GM11168 (cell line): Measurements from ENCODE around the gene HABP2.

ENCODE experiments used
- in situ Hi-C: fragments of 300-500 bp; cut with MboI; formaldehyde crosslinking; loops from one replicate; pipeline ENCODE4 v1.12.0; 2022; ENCODE audit warnings: low sequenced_read_pairs; ENCODE audit not compliant: unreplicated experiment

Gene HABP2

GRCh38 chr10:113524539-113525490 lies 28.0 kb upstream of the HABP2 start:
- in situ Hi-C loops, result no loop called here

DNA sequence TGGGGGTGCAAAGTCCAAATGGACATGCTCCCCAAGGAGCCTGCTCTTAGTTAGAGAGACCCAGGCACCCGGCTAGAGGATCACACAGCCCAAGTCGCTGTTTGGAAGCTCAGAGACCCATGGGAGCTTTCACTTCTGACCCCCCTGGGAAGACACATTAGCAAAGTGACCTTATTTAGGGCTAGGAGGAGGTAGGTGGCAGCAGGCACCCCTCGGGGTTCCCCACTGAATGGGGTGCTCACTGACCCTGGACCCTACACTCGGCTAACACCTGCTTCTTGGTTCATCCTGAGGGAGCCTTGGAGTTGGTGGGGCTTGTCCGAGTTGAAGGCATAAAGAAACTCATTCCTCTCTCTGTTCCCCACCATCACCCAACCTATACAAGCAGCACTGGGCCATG lies 27.1 kb upstream of the HABP2 start:
- in situ Hi-C loops, result no loop called here

DNA sequence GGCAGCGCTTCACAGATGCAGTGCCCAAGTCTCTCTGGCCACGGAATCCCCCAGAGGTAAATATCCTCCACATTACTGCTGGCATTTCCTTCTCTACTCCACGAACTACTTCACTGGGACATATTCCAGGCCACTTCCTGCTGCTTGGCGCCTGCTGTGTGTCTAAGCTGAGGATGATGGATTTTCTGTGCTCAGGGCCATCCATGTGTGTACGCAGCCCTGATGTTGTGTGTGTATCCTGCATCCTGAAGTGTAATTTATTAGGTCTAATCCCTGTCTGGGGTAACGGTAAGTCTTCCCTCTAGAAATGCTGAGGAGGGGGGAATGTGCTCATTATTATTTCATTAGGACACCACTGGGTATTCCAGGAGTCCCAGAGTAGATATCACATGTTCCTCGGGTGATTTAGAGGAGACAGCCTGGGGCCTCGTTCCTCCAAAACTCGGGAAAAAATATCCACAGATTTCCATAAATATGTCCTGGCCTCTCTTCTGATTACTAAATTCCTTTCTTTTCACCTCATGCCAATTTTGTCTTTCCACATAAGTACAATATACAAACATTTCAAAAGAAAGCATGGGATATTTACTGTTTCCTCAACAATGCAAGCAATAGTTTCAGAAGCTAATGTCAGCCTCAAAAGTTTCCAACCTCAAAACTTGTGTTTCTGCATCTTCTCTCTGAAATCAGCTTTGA lies 25.5 kb upstream of the HABP2 start:
- in situ Hi-C loops, result no loop called here

GRCh38 chr10:113528876-113529275 lies 24.0 kb upstream of the HABP2 start:
- in situ Hi-C loops, result no loop called here

DNA sequence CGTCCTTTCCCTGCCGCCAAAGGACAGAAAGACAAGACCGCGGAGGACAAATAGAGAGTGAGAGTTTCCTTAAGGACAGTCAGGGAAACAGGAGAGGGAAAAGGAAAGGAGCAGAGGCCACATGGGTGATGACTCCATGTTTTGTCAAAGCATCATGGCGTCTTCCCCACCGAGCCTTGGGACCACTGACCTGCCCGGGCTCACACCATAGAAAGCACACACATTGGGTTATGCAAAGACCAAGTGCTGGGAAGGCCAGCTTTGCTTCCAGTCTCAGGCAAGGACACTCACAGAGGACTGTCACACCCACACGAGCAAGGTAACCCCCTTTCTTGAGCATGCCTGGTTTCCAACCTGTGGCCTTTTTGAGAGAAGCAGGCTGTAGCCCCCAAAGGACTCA lies 23.3 kb upstream of the HABP2 start:
- in situ Hi-C loops, result no loop called here

GRCh38 chr10:113530476-113530875 lies 22.4 kb upstream of the HABP2 start:
- in situ Hi-C loops, result no loop called here

DNA sequence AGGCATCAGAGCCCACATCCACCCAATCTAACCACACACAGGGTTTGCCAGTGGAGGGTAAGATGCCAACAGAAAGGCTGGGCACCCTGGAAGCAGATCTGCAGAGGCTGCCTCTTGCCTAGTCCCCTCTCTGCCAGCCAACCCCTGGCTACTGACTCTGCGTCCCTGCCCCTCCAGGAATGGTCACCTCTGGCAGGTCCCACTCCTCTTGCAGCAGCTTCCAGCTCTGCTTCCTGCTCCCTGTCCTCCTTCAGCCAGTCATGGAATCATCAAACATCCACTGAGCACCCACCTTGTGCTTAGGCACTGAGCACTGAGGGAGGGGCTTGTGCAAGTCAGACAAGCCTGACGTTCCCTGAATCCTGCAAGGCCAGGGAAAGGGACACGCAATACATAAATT lies 20.1 kb upstream of the HABP2 start:
- in situ Hi-C loops, result no loop called here

- in situ Hi-C loops, result no loop called here
These were observed 19.1 kb upstream of the HABP2 start for GRCh38 chr10:113533801-113534200.

- in situ Hi-C loops, result no loop called here
These were observed 18.4 kb upstream of the HABP2 start for GRCh38 chr10:113534423-113534822.

DNA sequence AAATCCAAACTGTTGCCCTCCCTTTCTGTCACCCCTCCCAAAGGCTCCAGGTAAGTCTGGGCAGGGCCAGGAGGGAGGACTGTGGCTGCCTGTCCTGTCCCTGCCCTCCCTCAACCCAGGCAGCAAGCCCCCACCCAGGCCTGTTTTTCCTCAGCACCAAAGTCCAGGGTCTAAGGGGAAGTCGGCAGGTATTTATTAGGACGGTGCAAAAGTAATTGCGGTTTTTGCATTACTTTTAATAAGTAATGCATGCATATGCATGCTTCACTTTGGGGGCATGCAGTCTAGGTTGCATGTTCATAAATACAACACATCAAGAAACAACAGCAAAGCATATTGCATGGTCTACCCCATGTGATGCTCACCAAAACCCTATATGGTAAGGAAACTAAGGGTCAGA lies 15.2 kb upstream of the HABP2 start:
- in situ Hi-C loops, result no loop called here

DNA sequence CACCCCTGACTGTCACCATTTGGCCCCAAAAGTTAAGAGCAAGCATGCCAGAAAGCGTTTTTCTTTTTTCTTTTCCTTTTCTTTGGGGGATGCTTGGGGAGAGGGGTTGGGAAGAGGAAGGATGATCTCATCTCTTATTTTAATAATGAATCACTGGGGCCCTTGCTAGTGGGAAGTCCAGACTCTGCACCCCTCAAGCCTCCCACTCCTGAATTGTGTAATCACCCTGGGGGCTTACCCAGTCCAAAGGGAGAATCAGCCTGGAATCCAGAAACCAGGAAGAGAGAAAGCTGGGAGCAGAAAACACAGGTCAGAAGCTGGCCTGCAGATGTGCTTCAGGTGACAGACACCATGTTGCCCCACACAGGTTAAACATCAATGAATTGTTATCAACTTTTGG lies 14.7 kb upstream of the HABP2 start:
- in situ Hi-C loops, result no loop called here

GRCh38 chr10:113539789-113540188 lies 13.1 kb upstream of the HABP2 start:
- in situ Hi-C loops, result no loop called here

- in situ Hi-C loops, result no loop called here
These were observed 11.9 kb upstream of the HABP2 start for GRCh38 chr10:113540845-113541548.

- in situ Hi-C loops, result no loop called here
These were observed 11.3 kb upstream of the HABP2 start for GRCh38 chr10:113541549-113541927.

DNA sequence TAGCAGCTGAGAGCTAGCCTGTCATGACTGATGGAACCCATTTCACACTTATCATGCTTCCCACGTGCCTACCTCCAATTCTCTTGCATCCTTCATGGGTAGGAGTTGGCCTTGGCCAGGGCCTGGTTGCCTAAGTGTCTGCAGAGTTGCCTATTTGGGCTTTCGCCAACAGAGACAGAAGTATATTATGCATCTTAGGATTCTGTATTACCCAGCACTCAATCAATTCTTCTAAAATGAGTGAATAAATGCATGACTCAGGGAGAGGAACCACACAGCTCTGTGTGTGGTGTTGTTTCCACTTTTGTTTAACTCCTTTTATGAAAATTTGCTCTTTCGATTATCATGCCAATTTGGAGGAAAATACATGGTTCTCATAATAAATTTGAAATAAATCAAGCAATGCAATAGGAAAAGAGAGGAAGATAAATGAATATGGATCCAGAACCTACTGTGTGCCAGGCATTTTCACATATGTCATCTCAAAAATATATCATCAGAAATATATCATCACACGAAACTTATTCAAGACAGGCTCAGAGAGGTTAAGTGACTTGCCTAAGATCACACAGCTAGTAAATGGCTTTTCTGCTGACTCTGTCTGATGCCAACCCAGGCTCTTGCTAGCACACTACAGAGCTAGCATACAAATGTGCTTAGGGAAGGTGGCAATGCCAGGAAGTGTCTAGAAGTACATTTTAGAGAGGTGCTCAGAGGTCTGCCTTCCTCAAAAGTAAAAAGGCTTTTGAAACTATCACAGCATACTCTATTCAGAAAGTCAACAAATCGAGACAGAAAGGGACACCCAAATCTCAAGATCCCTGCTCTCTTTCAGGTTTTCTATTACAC lies 9.5 kb upstream of the HABP2 start:
- in situ Hi-C loops, result no loop called here

- in situ Hi-C loops, result no loop called here
These were observed 8.5 kb upstream of the HABP2 start for GRCh38 chr10:113544392-113544791.

GRCh38 chr10:113547426-113547825 lies 5.4 kb upstream of the HABP2 start:
- in situ Hi-C loops, result no loop called here

- in situ Hi-C loops, result no loop called here
These were observed 3.0 kb upstream of the HABP2 start for GRCh38 chr10:113549856-113550255.

DNA sequence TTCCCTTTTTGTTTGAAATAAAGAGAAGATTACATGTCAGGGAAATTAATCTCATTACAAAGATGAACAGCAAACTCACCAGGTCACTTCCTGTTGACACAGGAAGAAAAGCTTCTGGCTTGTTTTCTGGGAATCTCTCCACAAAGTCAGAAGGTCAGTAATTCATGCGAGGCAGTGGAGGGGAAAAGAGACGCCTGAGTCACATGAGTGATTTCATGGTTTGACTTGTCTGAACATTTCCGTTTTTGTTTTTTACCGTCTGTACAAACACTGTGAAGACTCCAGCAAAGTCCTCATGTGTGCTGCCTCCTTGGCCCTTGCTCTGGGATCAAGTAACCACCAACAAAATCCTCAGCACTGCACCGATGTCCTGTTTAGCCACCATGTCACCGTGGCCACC lies 2.5 kb upstream of the HABP2 start:
- in situ Hi-C loops, result no loop called here

DNA sequence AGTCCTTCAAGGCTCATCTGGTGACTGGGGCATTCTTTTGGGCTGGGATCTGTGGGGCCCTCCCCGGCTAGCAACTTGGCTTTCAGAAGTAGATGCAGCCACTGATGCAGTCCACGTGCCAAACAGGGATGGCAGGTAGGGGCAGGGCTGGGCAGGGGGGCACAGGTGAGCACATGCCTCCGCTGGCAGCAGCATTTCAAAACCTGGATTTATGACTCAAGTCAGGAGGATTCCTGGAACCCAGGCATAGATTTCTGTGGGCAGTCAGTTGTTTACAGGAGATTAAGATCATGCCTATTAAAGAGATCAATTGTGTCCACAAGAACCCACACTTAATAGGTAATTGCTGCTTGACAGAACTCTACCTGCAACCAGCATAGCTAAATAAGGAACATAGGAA lies 839 bp upstream of the HABP2 start:
- in situ Hi-C loops, result no loop called here
